ENCODE results near the gene SEM1. TPM values are rescaled to one million over a fixed set of nuclear protein-coding genes. Genes with fewer than 3 reads are reported as not detected.
"Not testable (repeated sequence)": the region's sequence is repeated elsewhere in the genome, so short reads cannot be mapped to it uniquely, and the experiment has no call there.

Gene SEM1
- total RNA-seq, 1 donor from 2014 or later = 219 TPM

GRCh38 chr7:96707901-96708774, 1.5 kb downstream of the SEM1 start:
- TF ChIP-seq, protein P1, sequence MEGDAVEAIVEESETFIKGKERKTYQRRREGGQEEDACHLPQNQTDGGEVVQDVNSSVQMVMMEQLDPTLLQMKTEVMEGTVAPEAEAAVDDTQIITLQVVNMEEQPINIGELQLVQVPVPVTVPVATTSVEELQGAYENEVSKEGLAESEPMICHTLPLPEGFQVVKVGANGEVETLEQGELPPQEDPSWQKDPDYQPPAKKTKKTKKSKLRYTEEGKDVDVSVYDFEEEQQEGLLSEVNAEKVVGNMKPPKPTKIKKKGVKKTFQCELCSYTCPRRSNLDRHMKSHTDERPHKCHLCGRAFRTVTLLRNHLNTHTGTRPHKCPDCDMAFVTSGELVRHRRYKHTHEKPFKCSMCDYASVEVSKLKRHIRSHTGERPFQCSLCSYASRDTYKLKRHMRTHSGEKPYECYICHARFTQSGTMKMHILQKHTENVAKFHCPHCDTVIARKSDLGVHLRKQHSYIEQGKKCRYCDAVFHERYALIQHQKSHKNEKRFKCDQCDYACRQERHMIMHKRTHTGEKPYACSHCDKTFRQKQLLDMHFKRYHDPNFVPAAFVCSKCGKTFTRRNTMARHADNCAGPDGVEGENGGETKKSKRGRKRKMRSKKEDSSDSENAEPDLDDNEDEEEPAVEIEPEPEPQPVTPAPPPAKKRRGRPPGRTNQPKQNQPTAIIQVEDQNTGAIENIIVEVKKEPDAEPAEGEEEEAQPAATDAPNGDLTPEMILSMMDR (conservative IDR thresholded peaks at IDR 0.05; ENCODE audit: low read depth, low read length) = no peak
- no peak for DNase-seq (ENCODE audit: low read depth)
- peak overlapping the region; percentile 94 for H3K4me3 ChIP-seq (ENCODE audit: low read depth, low read length)

- no peak for DNase-seq (ENCODE audit: low read depth)
- H3K4me3 ChIP-seq (ENCODE audit: low read depth, low read length) = no peak overlapping the region
- TF ChIP-seq, protein P1 (conservative IDR thresholded peaks at IDR 0.05; ENCODE audit: low read depth, low read length) = no peak
These were observed 8.4 kb downstream of the SEM1 start for GRCh38 chr7:96701258-96701657.

DNA sequence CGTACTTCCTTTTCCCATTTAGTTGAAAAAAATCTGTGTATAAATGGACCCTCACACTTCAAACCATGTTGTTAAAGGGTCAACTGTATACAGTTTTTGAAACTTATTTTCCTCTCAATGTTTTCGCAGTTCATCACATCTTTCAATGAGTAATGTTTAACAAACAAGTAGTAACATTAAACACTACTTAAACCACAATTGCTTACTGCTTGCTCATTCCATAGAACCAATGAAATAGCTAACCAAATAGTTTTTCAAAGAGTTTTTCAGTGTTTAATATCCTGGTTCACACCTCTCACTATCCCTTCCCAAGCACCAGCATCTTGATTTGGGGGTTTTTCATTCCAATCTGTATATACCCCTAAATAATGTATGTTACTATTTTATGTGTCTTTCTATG, 9.1 kb downstream of the SEM1 start:
- no peak for DNase-seq (ENCODE audit: low read depth)

GRCh38 chr7:96699219-96699871, 10.3 kb downstream of the SEM1 start:
- H3K4me3 ChIP-seq (ENCODE audit: low read depth, low read length) = no peak overlapping the region
- DNase-seq (ENCODE audit: low read depth) = no peak
- TF ChIP-seq, protein P1 (conservative IDR thresholded peaks at IDR 0.05; ENCODE audit: low read depth, low read length) = no peak

More for the DNA sequence above, 9.1 kb downstream of the SEM1 start:
- H3K4me3 ChIP-seq (ENCODE audit: low read depth, low read length) = no peak overlapping the region
- TF ChIP-seq, protein P1 (conservative IDR thresholded peaks at IDR 0.05; ENCODE audit: low read depth, low read length) = no peak

DNA sequence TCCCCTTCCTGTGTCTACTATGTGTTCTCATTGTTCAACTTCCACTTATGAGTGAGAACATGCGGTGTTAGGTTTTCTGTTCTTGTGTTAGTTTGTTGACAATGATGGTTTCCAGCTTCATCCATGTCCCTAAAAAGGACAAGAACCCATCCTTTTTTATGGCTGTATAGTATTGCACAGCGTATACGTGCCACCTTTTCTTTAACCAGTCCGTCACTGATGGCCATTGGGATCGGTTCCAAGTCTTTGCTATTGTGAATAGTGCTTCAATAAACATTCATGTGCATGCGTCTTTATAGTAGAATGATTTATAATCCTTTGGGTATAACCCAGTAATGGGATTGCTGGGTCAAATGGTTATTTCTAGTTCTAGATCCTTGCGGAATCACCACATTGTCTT, 11.2 kb downstream of the SEM1 start:
- DNase-seq (ENCODE audit: low read depth); H3K4me3 ChIP-seq (ENCODE audit: low read depth, low read length): not testable (repeated sequence)

DNA sequence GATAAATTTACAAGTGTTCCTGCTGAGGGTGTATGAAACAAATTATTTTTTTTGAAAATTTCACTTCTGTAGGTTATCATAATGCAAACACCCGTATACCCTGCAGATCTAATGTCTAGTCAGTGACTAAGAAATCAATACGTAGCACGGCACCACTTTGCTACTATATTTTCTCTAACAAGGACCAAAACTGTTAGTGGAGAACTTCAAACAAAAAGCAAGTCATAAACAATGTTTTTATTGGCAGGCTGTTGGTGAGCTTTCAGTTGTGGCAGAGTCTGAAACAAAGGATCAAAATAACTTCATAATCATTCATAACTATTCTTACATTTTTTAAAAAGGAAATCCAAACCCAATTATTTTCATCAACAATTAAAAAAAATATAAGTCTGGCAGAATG, 11.8 kb downstream of the SEM1 start:
- TF ChIP-seq, protein P1 (conservative IDR thresholded peaks at IDR 0.05; ENCODE audit: low read depth, low read length) = no peak
- no peak overlapping the region for H3K4me3 ChIP-seq (ENCODE audit: low read depth, low read length)
- DNase-seq (ENCODE audit: low read depth) = no peak

- no peak overlapping the region for H3K4me3 ChIP-seq (ENCODE audit: low read depth, low read length)
- no peak for DNase-seq (ENCODE audit: low read depth)
- TF ChIP-seq, protein P1 (conservative IDR thresholded peaks at IDR 0.05; ENCODE audit: low read depth, low read length) = no peak
These were observed 14.1 kb downstream of the SEM1 start for GRCh38 chr7:96695581-96695980.

All from epithelial cell of proximal tubule (primary cell).